IMR-90 (cell line): Measurements from ENCODE around the gene SPEF2. TPM values are rescaled to one million over a fixed set of nuclear protein-coding genes. Genes with fewer than 3 reads are reported as not detected.

ENCODE experiments used
- ATAC-seq: fragments of 200-7000 bp; cut with Tn5 transposase; 2 replicates; pipeline ENCODE4 v1.9.1; 2020; ENCODE audit warnings: low read depth, mild to moderate bottlenecking, moderate library complexity
- BruUV-seq: library from RNA; stranded (reverse); fragments of 400-500 nt; replicated peaks from 2 replicates; lab custom pipeline; 2021; lab: Mats Ljungman, UMichigan
- CTCF ChIA-PET: fragments of 300-600 bp; formaldehyde crosslinking; extraction: SDS; loops from one replicate; lab custom pipeline; 2021; ENCODE audit warnings: antibody characterized with exemption; lab: Yijun Ruan, JAX
- POLR2A ChIA-PET: fragments of 300-600 bp; sonication (Branson Sonifier 250); formaldehyde crosslinking; loops from one replicate; lab custom pipeline; 2022; ENCODE audit warnings: antibody characterized with exemption; ENCODE audit not compliant: unreplicated experiment; lab: Charles Lee
- DNase-seq: peaks from one replicate; pipeline ENCODE4 v3.0.0; 2013
- H2AFZ ChIP-seq: replicated peaks from 2 replicates; pipeline ENCODE3; 2013; ENCODE audit warnings: low read length, mild to moderate bottlenecking; ENCODE audit not compliant: poor library complexity
- H2AK5ac ChIP-seq: 2 replicates; pipeline ENCODE4 v1.6.1; 2013; ENCODE audit warnings: low read depth, low read length, inconsistent platforms
- H2AK9ac ChIP-seq: replicated peaks from 2 replicates; pipeline ENCODE3; 2013; ENCODE audit warnings: mild to moderate bottlenecking, low read depth, low read length, moderate library complexity; ENCODE audit not compliant: poor library complexity
- H2BK120ac ChIP-seq: 2 replicates; pipeline ENCODE4 v1.6.1; 2013; ENCODE audit warnings: low read depth, low read length, inconsistent platforms
- H2BK15ac ChIP-seq: 3 replicates; pipeline ENCODE4 v1.6.1; 2013; ENCODE audit warnings: low read depth, low read length, inconsistent platforms
- H2BK20ac ChIP-seq: 2 replicates; pipeline ENCODE4 v1.6.1; 2013; ENCODE audit warnings: low read depth, mild to moderate bottlenecking, inconsistent platforms, low read length, moderate library complexity
- H2BK5ac ChIP-seq: 2 replicates; pipeline ENCODE4 v1.6.1; 2013; ENCODE audit warnings: mild to moderate bottlenecking, low read depth, low read length, inconsistent platforms; ENCODE audit not compliant: poor library complexity, severe bottlenecking
- H3K14ac ChIP-seq: replicated peaks from 2 replicates; pipeline ENCODE4 v1.6.1; 2013; ENCODE audit warnings: low read depth, low read length, inconsistent platforms
- H3K18ac ChIP-seq: 2 replicates; pipeline ENCODE4 v1.6.1; 2013; ENCODE audit warnings: low read depth, low read length, control low read depth
- H3K23ac ChIP-seq: 2 replicates; pipeline ENCODE4 v1.6.1; 2013; ENCODE audit warnings: low read depth, low read length, inconsistent platforms
- H3K27ac ChIP-seq: 2 replicates; pipeline ENCODE4 v1.5.1; 2013; ENCODE audit warnings: mild to moderate bottlenecking, control low read depth, low read length; ENCODE audit not compliant: insufficient read depth
- H3K27me3 ChIP-seq: 2 replicates; pipeline ENCODE4 v1.6.1; 2013; ENCODE audit warnings: low read length; ENCODE audit not compliant: control insufficient read depth, insufficient read depth
- H3K36me3 ChIP-seq: 2 replicates; pipeline ENCODE4 v1.6.1; 2013; ENCODE audit warnings: low read length, mixed read lengths; ENCODE audit not compliant: control insufficient read depth, insufficient read depth
- H3K4ac ChIP-seq: 2 replicates; pipeline ENCODE4 v1.6.1; 2013; ENCODE audit warnings: low read depth, low read length, inconsistent platforms
- H3K4me1 ChIP-seq: 2 replicates; pipeline ENCODE4 v1.6.1; 2013; ENCODE audit warnings: low read length, mixed read lengths; ENCODE audit not compliant: control insufficient read depth, insufficient read depth
- H3K4me2 ChIP-seq: 2 replicates; pipeline ENCODE4 v1.6.1; 2013; ENCODE audit warnings: low read depth, mild to moderate bottlenecking, control low read depth, low read length, moderate library complexity
- H3K4me3 ChIP-seq: 2 replicates; pipeline ENCODE4 v1.5.1; 2013; ENCODE audit warnings: low read depth, mild to moderate bottlenecking, control low read depth, low read length, moderate library complexity; ENCODE audit not compliant: insufficient read depth
- H3K56ac ChIP-seq: 2 replicates; pipeline ENCODE4 v1.6.1; 2013; ENCODE audit warnings: low read length, inconsistent platforms; ENCODE audit not compliant: insufficient read depth; ENCODE audit errors: extremely low read depth
- H3K79me1 ChIP-seq, 2 experiments: 2 replicates each; pipeline ENCODE4 v1.6.1; 2013; ENCODE audit warnings: low read length in 2 of 2, inconsistent platforms in 1 of 2, low read depth in 1 of 2
- H3K9ac ChIP-seq: 2 replicates; pipeline ENCODE4 v1.6.1; 2013; ENCODE audit warnings: low read depth, low read length, control low read depth
- H3K9me1 ChIP-seq: 2 replicates; pipeline ENCODE4 v1.6.1; 2013; ENCODE audit warnings: low read length, inconsistent platforms; ENCODE audit not compliant: insufficient read depth
- H3K9me3 ChIP-seq: 2 replicates; pipeline ENCODE4 v1.6.1; 2013; ENCODE audit warnings: low read length; ENCODE audit not compliant: control insufficient read depth, insufficient read depth
- H4K20me1 ChIP-seq: 2 replicates; pipeline ENCODE4 v1.6.1; 2013; ENCODE audit warnings: low read length, inconsistent platforms; ENCODE audit not compliant: insufficient read depth
- H4K5ac ChIP-seq: 2 replicates; pipeline ENCODE4 v1.6.1; 2013; ENCODE audit warnings: mild to moderate bottlenecking, low read depth, low read length, control low read depth
- H4K8ac ChIP-seq, 2 experiments: 2 replicates each; pipeline ENCODE4 v1.6.1; 2013; ENCODE audit warnings: low read depth in 2 of 2, low read length in 2 of 2, control low read depth in 1 of 2, inconsistent platforms in 1 of 2
- H4K91ac ChIP-seq: 2 replicates; pipeline ENCODE4 v1.6.1; 2013; ENCODE audit warnings: low read depth, low read length, inconsistent platforms; ENCODE audit not compliant: insufficient read depth
- CEBPB ChIP-seq: IDR thresholded peaks from 2 replicates; pipeline ENCODE4 v1.6.1; 2012; ENCODE audit warnings: low read depth, low read length, improper control_type of control experiment
- RCOR1 ChIP-seq: IDR thresholded peaks from 2 replicates; pipeline ENCODE4 v1.6.1; 2012; ENCODE audit warnings: mild to moderate bottlenecking, low read length, improper control_type of control experiment; ENCODE audit not compliant: insufficient replicate concordance
- WGBS, 2 experiments: methylation state at CpG; one replicate each; pipeline versions ENCODE4 v1.1.5 to v1.1.7; 2013; ENCODE audit warnings: missing lambda C conversion rate in 2 of 2; ENCODE audit not compliant: insufficient read length in 1 of 2; ENCODE audit errors: extremely low coverage in 2 of 2; 5-methylcytosine and 5-hydroxymethylcytosine counted together
- dilution Hi-C: fragments of 300-500 bp; cut with HindIII; formaldehyde crosslinking; loops from one replicate; pipeline ENCODE4 v1.14.3; 2018; ENCODE audit warnings: low sequenced_read_pairs; ENCODE audit not compliant: unreplicated experiment
- in situ Hi-C: fragments of 300-500 bp; cut with MboI; formaldehyde crosslinking; loops from 3 replicates; pipeline ENCODE4 v1.14.3; 2019; ENCODE audit warnings: low sequenced_read_pairs, inconsistent platforms, mixed read lengths
- intact Hi-C: fragments of 100-400 bp; cut with micrococcal nuclease; formaldehyde crosslinking; loops from 2 replicates; pipeline ENCODE4 v1.10.0; 2022
- polyA plus RNA-seq, 3 experiments: library from polyadenylated mRNA; depleted of rRNA; stranded (reverse); fragments of >200 nt; gene quantifications; 2 replicates each; pipeline ENCODE4 v1.2.3, GENCODE V29; 2012; ENCODE audit warnings: low replicate concordance in 1 of 3
- total RNA-seq: library from RNA; depleted of rRNA; stranded (reverse); fragments of >200 nt; gene quantifications from 2 replicates; pipeline ENCODE4 v1.2.3, GENCODE V29; 2012
- TF ChIP-seq, protein P1 (sequence below): fragments of 150-350 bp; IDR thresholded peaks from 2 replicates; pipeline ENCODE4 v1.6.1; 2016; ENCODE audit warnings: low read depth, mild to moderate bottlenecking, low read length, moderate library complexity, borderline replicate concordance

Gene SPEF2
- total and polyA plus RNA-seq, 2 of the 4 experiments (the other 2 are of a cell fraction): 1.7 to 2.3 TPM

- Histone ChIP-seq H2BK120ac (no peak overlapping the region), H3K23ac (no peak overlapping the region), H2AK9ac (no peak overlapping the region), H3K18ac (no peak overlapping the region), H3K4me2 (no peak overlapping the region; the same call in 1 of the 2 replicates), H3K79me1 (no peaks in the 10 kb centered on the region), H3K4ac (no peak overlapping the region), H3K9me3 (no peaks in the 10 kb centered on the region), H2AFZ (no peak overlapping the region), H4K5ac (no peak overlapping the region), H3K4me3 (no peak overlapping the region), H2AK5ac (no peak overlapping the region), H4K8ac (no peak overlapping the region), H3K36me3 (no peaks in the 10 kb centered on the region), H2BK5ac (no peak overlapping the region), H3K27me3 (no peaks in the 10 kb centered on the region), H3K56ac (no peak overlapping the region), H3K9me1 (no peaks in the 10 kb centered on the region), H2BK20ac (no peak overlapping the region), H2BK15ac (no peak overlapping the region), H4K91ac (no peak overlapping the region), H3K4me1 (no peaks in the 10 kb centered on the region), H3K27ac (no peak overlapping the region), H3K14ac (no peak overlapping the region), H3K9ac (no peak overlapping the region), H4K20me1 (no peaks in the 10 kb centered on the region)
- ATAC-seq (peak; percentile 49), DNase-seq (peak; percentile 52)
- TF ChIP-seq, protein P1, sequence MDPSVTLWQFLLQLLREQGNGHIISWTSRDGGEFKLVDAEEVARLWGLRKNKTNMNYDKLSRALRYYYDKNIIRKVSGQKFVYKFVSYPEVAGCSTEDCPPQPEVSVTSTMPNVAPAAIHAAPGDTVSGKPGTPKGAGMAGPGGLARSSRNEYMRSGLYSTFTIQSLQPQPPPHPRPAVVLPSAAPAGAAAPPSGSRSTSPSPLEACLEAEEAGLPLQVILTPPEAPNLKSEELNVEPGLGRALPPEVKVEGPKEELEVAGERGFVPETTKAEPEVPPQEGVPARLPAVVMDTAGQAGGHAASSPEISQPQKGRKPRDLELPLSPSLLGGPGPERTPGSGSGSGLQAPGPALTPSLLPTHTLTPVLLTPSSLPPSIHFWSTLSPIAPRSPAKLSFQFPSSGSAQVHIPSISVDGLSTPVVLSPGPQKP: no peak
- TF ChIP-seq RCOR1: no peak
- TF ChIP-seq CEBPB: no peak
- no CpG with 5 or more reads among the region's 1 CpG for WGBS, 2 experiments
- intact Hi-C loops (no loop called here), dilution Hi-C loops (no loop called here), in situ Hi-C loops (no loop called here)
- POLR2A ChIA-PET: no interaction called here
- BruUV-seq: no TSS peak
- CTCF ChIA-PET: interaction anchor here (0.9 to 1.3 kb wide), 2 partner anchors 9 to 299 kb away, joined by 3 to 4 read pairs; partner anchors contain the start of gene SPEF2
These were observed 8.4 kb downstream of the SPEF2 start for GRCh38 chr5:35626108-35626507.
